ENCODE data around the gene APP.

APP gene

DNA sequence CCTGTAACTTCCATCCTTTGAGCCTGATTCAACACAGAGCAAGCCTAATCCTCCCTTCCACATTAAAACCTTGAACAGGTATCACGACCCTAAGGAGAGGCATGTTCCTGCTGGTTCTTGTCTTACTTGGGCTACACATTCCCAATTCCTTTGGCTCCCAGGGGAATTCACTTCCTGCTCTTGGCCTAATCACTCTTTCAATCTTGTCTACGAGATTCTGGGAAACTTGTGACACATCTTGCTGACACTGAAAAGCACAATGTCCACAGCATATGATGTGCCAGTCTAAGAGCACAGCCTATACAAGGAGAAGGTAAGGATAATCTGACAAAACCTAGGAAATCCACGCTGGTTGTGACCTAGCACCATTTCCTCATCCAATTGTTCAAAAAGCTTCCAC is 271.9 kb downstream of the APP start:
- DNase-seq, result peak; percentile 33

- DNase-seq, result no peak
Observed at GRCh38 chr21:25897383-25897782, 273.2 kb downstream of the APP start.

GRCh38 chr21:25896501-25897056 is 274.0 kb downstream of the APP start:
- DNase-seq, result peak; percentile 24

- peak; percentile 40 for DNase-seq
Observed at GRCh38 chr21:25895565-25896205, 274.9 kb downstream of the APP start.

- DNase-seq, result no peak
Observed at GRCh38 chr21:25893191-25893590, 277.4 kb downstream of the APP start.

DNA sequence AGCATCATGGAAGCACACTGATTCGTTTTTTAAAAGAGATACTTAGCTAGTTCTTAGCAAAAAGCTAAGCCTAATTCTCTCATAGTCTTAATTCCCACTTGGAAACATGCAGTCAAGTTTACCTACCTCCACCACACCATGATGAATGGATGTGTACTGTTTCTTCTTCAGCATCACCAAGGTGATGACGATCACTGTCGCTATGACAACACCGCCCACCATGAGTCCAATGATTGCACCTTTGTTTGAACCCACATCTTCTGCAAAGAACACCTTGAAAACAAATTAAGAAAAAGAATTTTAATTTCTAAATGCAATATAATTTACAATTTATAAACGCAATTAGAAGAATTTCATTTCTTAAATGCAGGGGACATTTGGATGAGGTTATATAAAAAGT is 279.0 kb downstream of the APP start:
- no peak for DNase-seq

GRCh38 chr21:25890001-25890400 is 280.6 kb downstream of the APP start:
- no peak for DNase-seq

GRCh38 chr21:25888711-25889110 is 281.9 kb downstream of the APP start:
- no peak for DNase-seq

GRCh38 chr21:25887646-25888306 is 282.8 kb downstream of the APP start:
- no peak for DNase-seq

GRCh38 chr21:25887166-25887565 is 283.4 kb downstream of the APP start:
- DNase-seq, result no peak

- no peak for DNase-seq
Observed at GRCh38 chr21:25885880-25886279, 284.7 kb downstream of the APP start.

- no peak for DNase-seq
Observed at GRCh38 chr21:25885405-25885804, 285.2 kb downstream of the APP start.

- DNase-seq, result no peak
Observed at GRCh38 chr21:25884311-25884710, 286.3 kb downstream of the APP start.

- peak; percentile 53 for DNase-seq
Observed at GRCh38 chr21:25881524-25882376, 288.8 kb downstream of the APP start.

DNA sequence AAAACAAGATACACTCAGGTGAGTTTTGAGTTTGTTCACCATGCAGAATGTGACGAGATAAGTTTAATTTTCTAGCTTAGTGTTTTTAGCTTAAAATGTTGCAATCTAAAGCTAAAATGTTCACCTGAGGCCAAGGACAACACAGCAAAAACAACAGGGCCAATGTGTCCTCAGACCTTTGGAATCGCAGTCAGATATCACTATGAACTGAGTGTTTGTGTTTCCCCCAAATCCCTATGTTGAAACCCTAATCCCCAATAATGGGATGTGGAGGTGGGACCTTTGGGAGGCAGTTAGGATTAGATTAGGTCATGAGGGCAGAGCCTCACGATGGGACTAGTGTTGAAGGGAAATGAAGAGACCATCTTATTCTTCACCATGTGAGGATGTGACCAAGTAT is 291.4 kb downstream of the APP start:
- DNase-seq, result no peak

- DNase-seq, result no peak
Observed at GRCh38 chr21:25878344-25878743, 292.2 kb downstream of the APP start.

DNA sequence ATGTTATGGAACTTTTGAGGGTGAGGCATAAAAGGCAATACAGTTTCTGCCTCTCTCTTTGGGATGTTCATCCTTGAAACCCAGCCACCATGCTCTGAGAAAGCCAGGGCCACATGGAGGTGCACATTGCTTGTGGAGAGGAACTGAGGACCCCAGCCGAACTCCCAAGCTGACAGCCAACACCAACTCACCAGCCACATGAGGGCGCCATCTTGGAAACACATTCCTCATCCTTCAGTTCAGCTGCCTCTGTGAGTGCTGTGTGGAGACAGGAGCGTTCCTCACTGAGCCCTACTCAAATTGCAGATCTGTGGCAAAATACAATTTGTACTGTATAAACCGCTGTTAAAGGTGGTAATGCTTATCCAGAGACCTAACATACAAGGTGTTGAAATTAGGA is 298.3 kb downstream of the APP start:
- DNase-seq, result no peak

DNA sequence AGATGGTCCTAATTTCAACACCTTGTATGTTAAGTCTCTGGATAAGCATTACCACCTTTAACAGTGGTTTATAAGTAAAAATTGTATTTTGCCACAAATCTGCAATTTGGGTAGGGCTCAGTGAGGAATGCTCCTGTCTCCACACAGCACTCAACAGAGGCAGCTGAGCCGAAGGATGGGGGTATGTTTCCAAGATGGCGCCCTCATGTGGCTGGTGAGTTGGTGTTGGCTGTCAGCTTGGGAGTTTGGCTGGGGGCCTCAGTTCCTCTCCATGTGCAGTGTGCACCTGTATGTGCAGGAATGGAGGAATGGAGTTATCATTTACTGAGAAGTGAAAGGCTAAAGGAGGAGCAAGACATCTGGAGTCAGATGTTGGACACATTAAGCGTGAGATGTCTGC is 299.0 kb downstream of the APP start:
- DNase-seq, result no peak

- DNase-seq, result no peak
Observed at GRCh38 chr21:25870084-25870483, 300.5 kb downstream of the APP start.

- DNase-seq, result no peak
Observed at GRCh38 chr21:25867061-25867460, 303.5 kb downstream of the APP start.

DNA sequence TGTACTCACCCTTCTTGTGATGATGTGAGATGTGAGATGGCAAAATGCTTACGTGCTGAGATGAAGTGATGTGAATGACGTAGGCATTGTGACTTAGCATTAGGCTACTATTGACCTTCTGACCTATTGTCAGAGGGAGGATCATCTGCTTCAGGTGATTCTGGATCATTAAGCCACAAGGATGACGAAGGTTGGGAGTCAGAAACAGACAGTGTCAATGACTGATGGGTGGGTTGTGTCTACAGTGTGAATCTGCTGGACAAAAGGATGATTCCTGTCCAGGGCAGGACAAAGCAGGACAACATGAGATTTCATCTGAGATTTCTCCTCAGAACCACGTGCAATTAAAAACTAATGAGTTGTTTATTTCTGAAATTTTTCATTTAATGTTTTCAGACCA is 306.8 kb downstream of the APP start:
- DNase-seq, result no peak

- no peak for DNase-seq
Observed at GRCh38 chr21:25863031-25863430, 307.5 kb downstream of the APP start.

DNA sequence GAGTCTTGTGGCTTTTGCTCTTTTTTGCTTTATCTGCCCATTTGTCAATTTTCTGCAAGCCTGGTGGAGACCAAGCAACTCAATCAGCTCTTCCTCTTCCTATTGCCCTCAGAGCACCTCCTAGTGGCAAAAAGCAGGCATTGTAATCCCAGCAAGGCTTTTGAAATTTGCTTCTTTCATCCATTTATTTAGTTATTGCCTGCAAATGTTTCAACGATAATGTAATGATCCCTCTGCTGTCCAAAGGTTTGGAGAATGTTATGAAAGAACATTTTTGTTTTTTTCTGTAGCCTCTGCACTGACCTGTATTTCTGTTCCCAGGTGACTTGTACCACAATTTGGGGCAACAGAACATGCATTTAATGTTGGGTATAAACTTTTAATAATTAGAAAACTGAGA is 308.0 kb downstream of the APP start:
- peak; percentile 35 for DNase-seq

Data from fibroblast of skin of abdomen (primary cell).